GM12891 (cell line): ENCODE measurements around the gene RNPS1. TPM values are rescaled to one million over a fixed set of nuclear protein-coding genes. Genes with fewer than 3 reads are reported as not detected.

ENCODE experiments used
- DNase-seq: peaks from one replicate; pipeline ENCODE4 v3.0.0; 2011; ENCODE audit warnings: low spot score; ENCODE audit not compliant: insufficient read length
- FAIRE-seq: peaks from 2 replicates; lab custom pipeline; 2011; peaks lifted over from hg19 to GRCh38; lab: Jason Lieb, UNC
- PAX5 ChIP-seq: IDR thresholded peaks from 2 replicates; pipeline ENCODE4 v1.6.1; 2011; ENCODE audit warnings: low read length, moderate library complexity, mild to moderate bottlenecking; ENCODE audit not compliant: insufficient read depth, severe bottlenecking
- POLR2A ChIP-seq: IDR thresholded peaks from 2 replicates; pipeline ENCODE4 v1.6.1; 2011; ENCODE audit warnings: low read depth, low read length, control low read depth
- POLR2AphosphoS5 ChIP-seq: IDR thresholded peaks from 2 replicates; pipeline ENCODE4 v1.6.1; 2011; ENCODE audit warnings: low read depth, low read length, control low read depth
- POU2F2 ChIP-seq: IDR thresholded peaks from 2 replicates; pipeline ENCODE4 v1.6.1; 2011; ENCODE audit warnings: low read depth, mild to moderate bottlenecking, control low read depth, low read length, moderate library complexity
- SPI1 ChIP-seq: IDR thresholded peaks from 2 replicates; pipeline ENCODE4 v1.6.1; 2011; ENCODE audit warnings: low read depth, low read length, control low read depth
- TAF1 ChIP-seq: IDR thresholded peaks from 2 replicates; pipeline ENCODE4 v1.6.1; 2011; ENCODE audit warnings: low read depth, low read length, control low read depth
- polyA plus RNA-seq: library from polyadenylated mRNA; unstranded; fragments of >200 nt; gene quantifications from one replicate; pipeline ENCODE4 v1.2.1, GENCODE V29; 2012; ENCODE audit warnings: low read depth, missing spikeins, inconsistent platforms; ENCODE audit not compliant: missing spikeins

Gene RNPS1, protein sequence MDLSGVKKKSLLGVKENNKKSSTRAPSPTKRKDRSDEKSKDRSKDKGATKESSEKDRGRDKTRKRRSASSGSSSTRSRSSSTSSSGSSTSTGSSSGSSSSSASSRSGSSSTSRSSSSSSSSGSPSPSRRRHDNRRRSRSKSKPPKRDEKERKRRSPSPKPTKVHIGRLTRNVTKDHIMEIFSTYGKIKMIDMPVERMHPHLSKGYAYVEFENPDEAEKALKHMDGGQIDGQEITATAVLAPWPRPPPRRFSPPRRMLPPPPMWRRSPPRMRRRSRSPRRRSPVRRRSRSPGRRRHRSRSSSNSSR
- polyA plus RNA-seq: 157 TPM

DNA sequence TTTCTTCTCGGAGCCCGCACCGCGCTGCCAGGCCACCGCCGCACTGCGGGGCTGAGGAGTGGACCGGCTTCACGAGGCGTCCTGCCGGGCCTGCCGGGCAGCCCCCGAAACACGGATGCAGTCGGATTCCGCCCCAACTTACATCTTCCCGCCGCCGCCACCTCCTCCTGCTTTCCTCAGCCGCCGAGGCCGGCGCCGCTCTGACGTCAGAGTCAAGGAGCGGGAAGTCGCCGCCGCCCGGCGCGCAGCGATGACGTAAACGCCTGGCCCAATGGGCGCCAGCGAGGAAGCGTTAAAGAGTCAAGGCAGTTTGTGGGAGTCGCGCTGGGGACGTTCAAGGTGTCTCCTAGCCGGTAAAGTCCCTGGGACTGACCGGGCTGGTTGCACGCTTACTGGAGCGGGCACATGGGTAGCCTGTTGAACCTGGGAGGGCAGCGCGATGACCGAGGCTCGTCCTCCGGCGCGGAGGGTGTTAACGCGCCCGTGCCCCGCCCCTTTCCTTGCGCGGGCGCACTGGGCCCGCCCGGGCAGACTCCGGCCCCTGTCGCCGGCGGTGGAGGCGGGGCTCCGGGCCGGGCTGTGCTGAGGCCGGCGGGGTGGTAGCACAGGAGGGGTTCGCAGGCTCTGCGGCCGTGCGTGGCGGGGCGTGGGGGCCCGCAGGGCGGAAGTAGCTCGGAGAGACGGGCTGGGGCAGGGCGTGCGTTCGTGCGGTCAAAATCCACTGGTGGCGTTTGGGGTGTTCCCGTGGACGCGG, at the start of gene RNPS1:
Gene RNPS1, minus strand, starts transcription at position 214 of the 754 bp plus-strand sequence. CDS start 3,483 bp downstream, outside the sequence.
- TF ChIP-seq POU2F2 (peak; percentile 43; the same call in 1 of the 2 replicates), PAX5 (no peak), POLR2A (peak; percentile 93), POLR2AphosphoS5 (peak; percentile 93), SPI1 (0 out of 2 replicates have a peak, but pooled peaks have one; percentile 2), TAF1 (peak; percentile 88)
- peak; percentile 100 for DNase-seq
- FAIRE-seq: peak; percentile 96

- no peak for FAIRE-seq
- TF ChIP-seq POU2F2 (no peak), POLR2A (no peak), PAX5 (no peak), SPI1 (no peak), TAF1 (no peak)
- DNase-seq: no peak
These were observed 49.5 kb upstream of the RNPS1 start for GRCh38 chr16:2317231-2318020.

DNA sequence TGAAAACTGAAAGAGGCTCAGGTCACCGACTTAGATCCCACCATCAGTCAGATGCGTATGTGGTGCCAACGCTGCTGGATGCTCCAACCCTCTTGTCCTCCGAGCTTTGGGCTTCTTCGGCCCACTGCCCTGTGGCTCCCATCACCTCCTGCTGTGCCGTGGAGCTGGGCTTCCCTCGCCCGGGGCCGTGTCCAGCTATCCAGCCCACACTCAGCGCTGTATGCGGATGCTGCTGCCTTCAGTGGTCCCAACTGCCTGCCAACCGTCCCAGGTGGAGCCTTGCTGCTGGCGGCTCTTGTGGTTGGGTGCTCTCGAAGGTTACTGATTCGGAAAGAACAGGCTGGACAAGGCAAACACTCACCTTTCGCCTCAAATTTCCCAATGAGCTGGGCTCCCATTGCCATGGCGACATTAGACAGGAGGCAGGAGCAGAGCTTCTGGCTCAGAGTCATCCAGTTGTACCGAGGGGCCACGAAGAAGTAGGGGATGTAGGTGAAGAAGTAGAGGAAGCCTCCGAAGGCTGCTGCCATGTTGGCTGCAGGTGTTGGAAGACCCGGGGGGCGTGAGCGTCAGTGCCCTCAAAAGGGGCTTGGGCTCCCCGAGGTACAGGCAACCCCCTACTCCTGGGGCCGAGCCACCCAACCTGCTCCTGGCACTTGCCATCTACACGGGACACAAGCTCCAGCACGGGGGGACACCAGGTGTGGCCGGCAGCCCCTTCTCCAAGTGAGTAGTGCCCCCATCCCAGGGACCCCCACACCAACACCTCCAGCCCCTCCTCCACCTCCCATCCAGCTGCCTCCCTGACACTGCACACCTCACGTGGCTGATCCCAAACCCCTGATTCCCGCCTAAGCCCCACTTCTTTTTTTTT, 40.4 kb upstream of the RNPS1 start:
- no peak for TF ChIP-seq POU2F2
- TF ChIP-seq SPI1: no peak
- TF ChIP-seq PAX5: no peak
- no peak for TF ChIP-seq POLR2AphosphoS5
- no peak for TF ChIP-seq POLR2A
- no peak for TF ChIP-seq TAF1
- DNase-seq (no peak), FAIRE-seq (no peak)

GRCh38 chr16:2299915-2300192, 31.9 kb upstream of the RNPS1 start:
- FAIRE-seq (no peak), DNase-seq (no peak)
- TF ChIP-seq PAX5: no peak
- TF ChIP-seq POLR2AphosphoS5: no peak
- TF ChIP-seq POU2F2: no peak
- TF ChIP-seq TAF1: no peak
- no peak for TF ChIP-seq SPI1

DNA sequence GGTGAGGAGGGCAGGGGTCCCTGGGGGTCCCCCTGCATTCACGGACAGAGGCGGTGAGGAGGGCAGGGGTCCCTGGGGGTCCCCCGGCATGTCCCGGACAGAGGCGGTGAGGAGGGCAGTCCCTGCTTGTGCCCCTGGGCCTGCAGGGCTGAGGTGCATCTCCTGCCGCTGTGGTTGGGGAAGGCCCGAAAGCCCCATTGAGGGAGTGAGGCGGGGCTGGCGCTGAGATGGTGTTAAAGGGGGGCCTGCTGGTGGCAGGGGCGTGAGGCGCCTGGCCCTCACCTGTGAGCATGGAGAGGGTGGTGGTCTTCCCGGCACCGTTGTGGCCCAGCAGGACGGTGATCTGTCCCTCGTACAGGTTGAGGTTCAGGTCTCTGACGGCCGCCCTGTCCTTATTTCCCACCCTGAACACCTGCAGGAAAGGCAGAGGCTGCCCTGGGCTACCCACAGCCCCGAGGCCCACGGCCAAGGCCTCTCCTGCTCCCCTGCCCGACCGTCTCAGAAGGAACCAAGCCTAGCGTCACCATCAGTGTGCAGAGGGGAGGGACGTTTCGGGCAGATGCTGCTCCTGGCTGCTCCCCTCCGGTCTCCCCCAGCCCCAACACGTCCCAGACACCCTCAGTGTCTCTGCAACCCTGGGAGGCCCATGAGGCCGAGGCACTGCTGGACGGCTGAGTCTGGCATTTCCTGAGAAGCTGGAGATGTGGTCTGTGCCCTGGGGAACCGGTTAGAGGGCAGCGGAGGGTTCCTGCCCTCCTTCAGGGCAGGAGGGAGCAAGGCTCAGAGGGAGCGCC, 31.4 kb upstream of the RNPS1 start:
- DNase-seq: no peak
- TF ChIP-seq POU2F2: no peak
- TF ChIP-seq PAX5: no peak
- TF ChIP-seq TAF1: no peak
- no peak for TF ChIP-seq POLR2AphosphoS5
- TF ChIP-seq SPI1: no peak
- TF ChIP-seq POLR2A: no peak
- FAIRE-seq: no peak

DNA sequence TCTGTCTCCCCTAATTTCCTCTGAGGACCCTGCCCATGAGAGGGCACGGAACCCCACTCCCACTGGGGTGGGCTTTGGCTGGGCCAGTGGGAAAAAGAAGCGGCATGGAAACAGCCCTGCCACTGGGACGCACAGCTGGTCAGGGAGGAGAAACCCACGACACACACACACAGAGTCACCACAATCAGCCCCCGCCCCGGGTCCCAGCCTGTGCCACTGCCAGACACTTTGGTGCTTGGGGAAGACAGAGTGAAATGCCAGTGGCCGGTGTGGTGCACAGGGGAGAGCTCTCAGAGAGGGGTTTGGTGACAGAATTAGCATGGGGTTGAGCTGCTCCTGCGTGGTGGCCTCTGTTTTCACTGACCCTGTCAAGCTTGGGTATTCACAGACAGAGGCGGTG, 30.7 kb upstream of the RNPS1 start:
- FAIRE-seq: no peak
- DNase-seq: no peak
- TF ChIP-seq POLR2AphosphoS5: no peak
- no peak for TF ChIP-seq SPI1
- TF ChIP-seq PAX5: no peak

GRCh38 chr16:2297506-2297860, 29.6 kb upstream of the RNPS1 start:
- FAIRE-seq (no peak), DNase-seq (no peak)
- TF ChIP-seq POLR2A: no peak
- no peak for TF ChIP-seq TAF1
- no peak for TF ChIP-seq SPI1
- TF ChIP-seq POU2F2: no peak
- no peak for TF ChIP-seq PAX5
- TF ChIP-seq POLR2AphosphoS5: no peak
